Placental pericyte (primary cell): Measurements from ENCODE around the gene FAHD1. TPM values are rescaled to one million over a fixed set of nuclear protein-coding genes. Genes with fewer than 3 reads are reported as not detected.

ENCODE experiments used
- total RNA-seq: library from RNA; depleted of rRNA; stranded (reverse); fragments of >200 nt; gene quantifications from 2 replicates; pipeline ENCODE4 v1.2.3, GENCODE V29; 2012

The FAHD1 gene
- 66.3 and 77.3 TPM in 2 replicates for total RNA-seq

GRCh38 chr16:1826691-1827573 lies at the start of gene FAHD1, which contains the start of gene HAGH:
Gene FAHD1, plus strand, starts transcription at chr16:1827206. Its CDS starts 33 bp downstream, at chr16:1827239.
Gene HAGH, minus strand, starts transcription at chr16:1826825. Its CDS starts 38 bp downstream, at chr16:1826787.

GRCh38 chr16:1782408-1783264 lies 44.4 kb upstream of the FAHD1 start, which contains the start of the genes NUBP2 and SPSB3:
Gene NUBP2, plus strand, starts transcription at chr16:1782960. Its CDS starts 61 bp downstream, at chr16:1783021.
Gene SPSB3, minus strand, starts transcription at chr16:1782571. Its CDS starts 1,088 bp downstream, at chr16:1781483.

GRCh38 chr16:1793578-1794220 lies 33.3 kb upstream of the FAHD1 start, which contains the start of gene IGFALS:
Gene IGFALS, minus strand, starts transcription at chr16:1793705. Its CDS starts 53 bp downstream, at chr16:1793652.

GRCh38 chr16:1871974-1872635 lies 45.1 kb downstream of the FAHD1 start, which contains the start of gene MEIOB:
Gene MEIOB, minus strand, starts transcription at chr16:1872164. Its CDS starts 3,989 bp downstream, at chr16:1868175.

Other genes with a start within 250 kb of the FAHD1 start
- gene IFT140, start 215.1 kb upstream of the FAHD1 start, total RNA-seq = 22.8 and 25.2 TPM in 2 replicates
- 9.8 and 16.0 TPM in 2 replicates for gene CRAMP1, start 214.8 kb upstream of the FAHD1 start, total RNA-seq
- gene JPT2, start 148.9 kb upstream of the FAHD1 start, total RNA-seq = 25.6 and 84.6 TPM in 2 replicates
- 38.7 and 65.4 TPM in 2 replicates for gene MAPK8IP3, start 121.0 kb upstream of the FAHD1 start, total RNA-seq
- gene NME3, start 55.7 kb upstream of the FAHD1 start, total RNA-seq = 24.5 and 42.1 TPM in 2 replicates
- gene EME2, start 54.4 kb upstream of the FAHD1 start, total RNA-seq = 10.3 and 14.5 TPM in 2 replicates
- gene MRPS34, start 54.1 kb upstream of the FAHD1 start, total RNA-seq = 57.6 and 82.5 TPM in 2 replicates
- 32.2 and 38.1 TPM in 2 replicates for gene SPSB3, start 44.6 kb upstream of the FAHD1 start, total RNA-seq
- gene NUBP2, start 44.2 kb upstream of the FAHD1 start, total RNA-seq = 78.1 and 96.1 TPM in 2 replicates
- gene IGFALS, start 33.5 kb upstream of the FAHD1 start, total RNA-seq = under 0.01 TPM in 2 replicates
- gene HAGH, start 381 bp upstream of the FAHD1 start, total RNA-seq = 28.1 and 56.2 TPM in 2 replicates
- not detected in 2 replicates for gene MEIOB, start 45.0 kb downstream of the FAHD1 start, total RNA-seq
- gene HS3ST6, start 91.2 kb downstream of the FAHD1 start, total RNA-seq = not detected in 2 replicates
- 13.3 and 15.3 TPM in 2 replicates for gene MSRB1, start 116.0 kb downstream of the FAHD1 start, total RNA-seq
- gene RPL3L, start 127.5 kb downstream of the FAHD1 start, total RNA-seq = not detected in 2 replicates
- 103 and 191 TPM in 2 replicates for gene NDUFB10, start 132.3 kb downstream of the FAHD1 start, total RNA-seq
- gene RPS2, start 137.6 kb downstream of the FAHD1 start, total RNA-seq = 1,155 and 3,788 TPM in 2 replicates
- 0.43 TPM in 1 of 2 replicates, not detected in the other for gene RNF151, start 139.7 kb downstream of the FAHD1 start, total RNA-seq
- gene TBL3, start 144.8 kb downstream of the FAHD1 start, total RNA-seq = 49.8 and 57.6 TPM in 2 replicates
- gene NOXO1, start 154.3 kb downstream of the FAHD1 start, total RNA-seq = 0.44 TPM in 1 of 2 replicates, not detected in the other
- gene GFER, start 157.0 kb downstream of the FAHD1 start, total RNA-seq = 14.6 and 15.3 TPM in 2 replicates
- gene SYNGR3, start 162.8 kb downstream of the FAHD1 start, total RNA-seq = 0.86 and 5.7 TPM in 2 replicates
- 39.2 and 54.9 TPM in 2 replicates for gene ZNF598, start 182.6 kb downstream of the FAHD1 start, total RNA-seq
- 0.22 and 1.0 TPM in 2 replicates for gene NPW, start 192.6 kb downstream of the FAHD1 start, total RNA-seq
- gene NHERF2, start 199.7 kb downstream of the FAHD1 start, total RNA-seq = 53.2 and 107 TPM in 2 replicates
- gene NTHL1, start 220.6 kb downstream of the FAHD1 start, total RNA-seq = 17.3 and 33.6 TPM in 2 replicates
- gene TSC2, start 220.8 kb downstream of the FAHD1 start, total RNA-seq = 70.2 and 86.8 TPM in 2 replicates